HG02852 (cell line): Measurements from ENCODE around the gene NKAIN4.
"Not testable (repeated sequence)": the region's sequence is repeated elsewhere in the genome, so short reads cannot be mapped to it uniquely, and the experiment has no call there.

Source experiments
- ATAC-seq: cut with Tn5 transposase; IDR thresholded peaks from one replicate; pipeline ENCODE4 v1.9.1; 2021; ENCODE audit warnings: mild to moderate bottlenecking, moderate library complexity; ENCODE audit not compliant: unreplicated experiment

Gene NKAIN4

DNA sequence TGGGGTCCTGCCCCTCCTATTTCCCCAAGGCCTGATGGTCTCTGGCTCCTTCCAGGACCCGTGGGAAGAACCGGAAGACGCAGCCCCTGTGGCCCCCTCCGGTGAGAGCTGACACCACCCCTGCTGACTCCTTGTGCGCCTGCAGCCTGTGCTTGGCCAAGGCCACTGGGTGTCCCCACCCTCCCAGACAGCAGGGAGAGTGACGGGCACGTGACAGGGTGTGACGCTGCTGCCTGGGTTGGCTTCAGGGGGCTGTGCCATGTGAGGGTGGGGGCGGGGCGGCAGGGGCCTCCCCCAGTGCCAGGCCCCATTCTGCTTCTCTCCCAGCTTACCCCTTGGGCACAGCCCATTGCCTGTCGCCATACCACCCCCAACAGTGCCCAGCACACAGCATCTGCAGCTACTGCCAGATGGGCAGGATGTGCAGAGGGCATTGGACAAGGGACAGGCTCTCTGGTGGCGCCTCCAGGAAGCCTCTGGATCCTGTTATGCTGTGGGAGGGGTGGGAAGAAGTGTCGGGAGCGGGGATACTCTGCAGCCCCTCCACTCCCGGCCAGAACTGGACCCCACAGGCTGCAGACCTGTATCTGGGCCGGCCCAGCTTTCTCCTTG, 15.6 kb downstream of the NKAIN4 start:
- no peak for ATAC-seq

DNA sequence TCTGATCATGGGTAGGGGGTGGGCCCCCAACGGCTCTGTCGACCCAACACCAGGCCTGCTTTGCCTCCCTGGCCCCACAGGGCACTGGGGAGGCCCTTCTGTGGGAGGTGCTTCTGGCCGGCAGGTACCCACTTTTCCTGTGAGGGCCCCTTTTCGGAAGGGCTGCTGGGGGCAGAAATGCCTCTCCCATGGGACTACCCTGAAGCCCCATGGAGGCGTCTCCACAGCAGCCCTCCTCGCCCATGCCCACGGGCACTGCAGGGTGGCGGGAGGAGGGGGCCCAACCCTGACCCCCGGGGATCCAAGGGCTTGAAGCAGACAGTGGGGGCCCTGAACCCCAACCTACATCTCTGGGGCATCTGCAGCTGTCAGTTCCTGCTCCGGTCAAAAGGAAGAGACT, 16.2 kb downstream of the NKAIN4 start:
- ATAC-seq: no peak

DNA sequence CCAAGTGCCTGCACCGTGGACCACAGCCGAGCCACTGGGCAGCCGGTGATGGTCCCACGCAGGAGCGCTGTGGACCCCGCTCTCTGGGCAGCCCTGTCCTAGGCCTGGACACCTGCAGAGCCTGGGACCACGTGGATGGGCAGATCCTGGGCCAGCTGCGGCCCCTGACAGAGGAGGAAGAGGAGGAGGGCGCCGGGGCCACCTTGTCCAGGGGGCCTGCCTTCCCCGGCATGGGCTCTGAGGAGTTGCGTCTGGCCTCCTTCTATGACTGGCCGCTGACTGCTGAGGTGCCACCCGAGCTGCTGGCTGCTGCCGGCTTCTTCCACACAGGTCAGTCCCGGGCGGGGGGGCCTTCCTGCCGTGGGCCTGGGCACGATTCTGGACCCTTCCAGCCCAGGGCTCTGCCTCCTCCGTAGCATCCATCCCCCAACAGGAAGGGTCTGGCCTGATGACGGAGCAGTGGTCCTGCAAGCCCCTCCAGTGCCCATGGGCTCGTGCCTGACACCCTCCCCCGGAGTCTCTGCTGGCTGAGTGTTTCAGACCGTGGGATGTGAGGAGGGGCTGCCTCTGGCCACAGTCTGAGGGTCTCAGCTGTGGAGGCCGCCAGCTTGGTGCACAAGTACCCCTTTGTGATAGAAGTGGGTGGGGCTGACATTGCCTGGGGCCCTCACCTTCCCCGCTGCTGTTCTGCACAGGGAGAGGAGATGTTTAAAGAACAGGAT, 18.0 kb downstream of the NKAIN4 start:
- no peak for ATAC-seq

DNA sequence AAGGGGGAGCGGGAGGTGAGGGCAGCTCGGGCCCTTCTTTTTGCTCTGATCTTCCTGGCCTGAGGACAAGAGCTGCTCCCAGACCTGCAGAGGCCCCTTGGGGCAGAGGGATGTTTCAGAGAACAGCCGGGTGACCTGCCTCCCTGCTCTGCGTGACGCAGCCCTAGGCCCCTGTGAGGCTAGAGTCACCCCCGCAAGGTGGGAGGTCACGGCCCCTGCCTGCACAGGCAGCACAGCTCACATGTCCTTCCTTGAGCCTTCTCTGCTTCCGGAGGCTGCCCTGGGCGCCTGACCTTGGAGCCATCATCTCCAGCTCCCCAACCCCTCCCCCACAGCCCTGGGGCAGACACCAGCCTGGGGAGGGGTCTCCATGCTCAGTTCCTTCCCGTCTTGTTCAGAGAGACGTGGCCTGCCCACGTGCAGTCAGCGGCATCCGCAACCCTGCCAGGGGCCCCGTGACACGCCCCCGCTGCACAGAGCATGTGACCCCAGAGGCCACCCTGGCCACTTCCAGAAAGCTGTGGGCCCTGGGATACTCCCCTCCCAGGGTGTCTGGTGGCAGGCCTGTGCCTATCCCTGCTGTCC, 18.8 kb downstream of the NKAIN4 start, which contains the start of gene BIRC7:
Gene BIRC7 (plus strand): TSS at position 507 of the 585 bp plus-strand sequence. CDS start 192 bp downstream, outside the sequence.
- ATAC-seq: no peak

DNA sequence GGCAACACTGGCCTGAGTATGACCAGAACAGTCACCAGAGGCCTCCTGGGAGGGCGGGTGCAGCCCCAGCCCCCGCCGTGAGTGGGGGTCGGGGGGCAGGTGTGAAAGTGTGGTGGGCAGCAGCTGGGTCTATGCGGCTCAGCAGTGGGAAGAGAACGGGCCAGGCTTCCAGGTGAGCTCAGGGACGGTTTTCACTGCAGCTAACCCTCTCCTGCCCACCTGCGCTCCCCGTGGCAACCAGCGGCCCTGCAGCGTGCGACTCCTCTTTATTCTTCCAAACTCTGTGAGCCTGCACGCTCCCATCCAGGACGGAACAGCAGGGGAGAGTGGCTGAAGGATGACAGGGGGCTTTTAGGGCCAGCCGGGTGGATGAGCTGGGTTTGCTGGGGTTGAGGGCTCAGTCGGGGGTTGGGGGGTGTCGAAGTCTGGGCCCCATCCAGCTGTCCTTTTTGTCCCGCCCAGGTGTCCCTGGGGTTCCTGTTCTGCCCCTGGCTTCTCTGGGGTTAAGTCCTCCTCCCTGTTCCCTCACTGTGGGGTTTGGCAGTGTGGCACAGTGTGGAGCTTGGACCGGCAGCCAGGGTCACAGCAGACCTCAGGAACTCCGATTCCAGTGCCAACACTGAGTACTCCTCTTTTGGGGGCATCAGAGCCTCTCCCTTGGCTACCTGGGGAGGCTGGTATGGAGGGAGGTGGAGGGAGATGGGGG, 19.4 kb downstream of the NKAIN4 start:
- ATAC-seq: no peak

DNA sequence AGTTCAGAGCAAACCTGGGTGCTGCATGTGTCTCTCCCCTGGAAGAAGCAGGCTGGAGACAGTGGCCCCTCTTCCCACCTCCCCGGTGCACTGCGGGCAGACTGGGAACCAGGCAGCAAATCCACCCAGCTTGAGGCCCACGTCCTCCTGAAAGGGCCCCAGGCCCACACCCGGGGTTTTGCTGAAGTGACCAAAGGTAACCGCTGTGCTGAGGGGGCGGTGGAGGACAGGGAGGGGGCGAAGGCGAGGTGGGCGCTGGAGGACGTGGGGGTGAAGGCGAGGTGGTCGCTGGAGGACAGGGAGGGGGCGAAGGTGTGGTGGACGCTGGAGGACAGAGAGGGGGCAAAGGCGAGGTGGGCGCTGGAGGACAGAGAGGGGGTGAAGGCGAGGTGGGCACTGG, 20.3 kb downstream of the NKAIN4 start:
- no peak for ATAC-seq

DNA sequence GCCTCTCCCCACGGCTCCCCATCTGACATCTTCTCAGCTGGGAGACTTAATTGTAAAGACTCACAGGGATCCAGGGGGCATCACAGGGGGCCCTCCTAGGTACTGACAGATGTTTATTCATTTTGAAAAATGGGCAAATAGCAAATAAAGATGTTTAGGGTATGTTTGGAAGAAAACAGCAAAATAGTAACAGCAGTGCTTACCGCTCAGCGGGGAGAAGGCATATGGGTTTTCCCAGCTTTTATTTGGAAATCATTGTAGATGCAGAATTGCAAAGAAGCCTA, 21.3 kb downstream of the NKAIN4 start:
- no peak for ATAC-seq

DNA sequence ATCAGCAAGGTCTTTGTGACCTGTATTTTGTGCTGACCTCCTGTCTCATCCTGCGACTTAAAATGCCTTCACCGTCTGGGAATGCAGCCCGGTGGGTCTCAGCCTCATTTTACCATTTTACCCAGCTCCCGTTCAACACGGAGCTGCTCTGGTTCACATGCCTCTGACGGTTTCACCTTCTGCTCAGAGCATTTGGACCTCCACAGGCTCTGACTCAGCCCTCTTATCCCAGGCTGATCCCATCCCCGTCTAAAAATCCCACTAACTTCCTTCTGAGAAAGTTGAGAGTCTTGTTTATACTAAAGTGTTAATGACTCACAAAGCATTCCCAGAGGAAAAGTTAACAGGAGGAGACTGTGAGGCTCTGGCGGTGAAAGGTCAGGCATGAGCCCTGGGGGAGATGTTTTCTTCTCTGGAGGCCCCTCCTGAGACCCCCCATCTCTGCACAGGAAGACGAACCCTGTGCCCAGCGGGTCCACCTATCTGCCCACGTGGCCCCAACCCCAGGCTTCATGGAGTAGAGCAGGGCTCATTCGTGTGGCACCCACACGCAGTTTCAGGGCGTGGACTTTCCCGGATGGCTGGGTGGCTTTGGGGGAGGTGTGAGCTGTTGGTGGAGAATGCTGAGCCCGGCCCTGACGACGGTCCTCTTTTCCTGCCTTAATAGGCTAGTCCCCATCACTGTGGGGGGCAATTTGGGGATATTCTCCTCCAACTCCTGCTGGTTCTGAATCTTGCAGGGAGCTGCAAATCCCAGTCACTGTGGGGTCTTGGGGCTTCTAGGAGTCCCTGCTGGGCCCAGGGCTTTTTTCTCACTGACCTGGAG, 21.8 kb downstream of the NKAIN4 start:
- no peak for ATAC-seq

DNA sequence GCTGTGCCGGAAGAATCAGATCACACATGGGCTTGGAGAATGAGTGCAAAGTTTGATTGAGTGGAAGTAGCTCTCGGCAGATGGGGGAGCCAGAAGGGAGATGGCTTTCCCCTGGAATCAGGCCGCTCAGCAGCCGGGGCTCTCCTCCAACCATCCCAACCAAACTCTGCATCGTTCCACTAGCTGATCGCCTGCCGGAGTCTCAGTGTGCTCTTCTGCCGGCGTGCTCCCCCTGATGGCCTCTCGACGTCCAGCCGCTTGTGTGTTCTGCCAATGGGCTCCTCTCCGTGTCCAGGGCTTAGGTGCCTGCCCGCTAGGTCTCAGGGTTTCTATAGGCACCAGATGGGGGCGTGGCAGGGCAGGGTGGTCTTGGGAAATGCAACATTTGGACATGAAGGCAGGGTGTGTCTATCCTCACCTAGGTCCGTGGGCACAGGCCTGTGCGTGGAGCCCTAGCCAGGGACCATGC, 23.4 kb downstream of the NKAIN4 start:
- ATAC-seq: no peak

DNA sequence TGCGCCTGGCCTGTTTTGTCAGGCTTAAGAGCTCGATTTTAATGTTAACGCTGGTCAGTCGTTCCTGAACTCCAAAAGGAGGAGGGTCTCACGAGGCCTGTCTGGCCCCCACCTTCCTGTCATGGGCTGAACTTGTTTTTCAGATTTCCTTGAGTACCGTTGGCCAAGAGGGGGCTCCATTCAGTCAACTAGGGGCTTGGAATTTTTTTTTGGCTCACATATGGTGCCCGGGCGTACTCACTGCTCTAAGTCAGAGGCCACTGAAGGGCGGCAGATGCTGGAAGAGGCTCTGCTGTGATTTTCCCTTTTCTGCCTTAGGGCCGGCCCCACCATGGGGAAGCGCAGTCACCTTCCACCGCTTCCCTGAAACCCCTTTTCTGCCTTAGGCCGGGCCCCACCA, 25.5 kb downstream of the NKAIN4 start:
- ATAC-seq: no peak

DNA sequence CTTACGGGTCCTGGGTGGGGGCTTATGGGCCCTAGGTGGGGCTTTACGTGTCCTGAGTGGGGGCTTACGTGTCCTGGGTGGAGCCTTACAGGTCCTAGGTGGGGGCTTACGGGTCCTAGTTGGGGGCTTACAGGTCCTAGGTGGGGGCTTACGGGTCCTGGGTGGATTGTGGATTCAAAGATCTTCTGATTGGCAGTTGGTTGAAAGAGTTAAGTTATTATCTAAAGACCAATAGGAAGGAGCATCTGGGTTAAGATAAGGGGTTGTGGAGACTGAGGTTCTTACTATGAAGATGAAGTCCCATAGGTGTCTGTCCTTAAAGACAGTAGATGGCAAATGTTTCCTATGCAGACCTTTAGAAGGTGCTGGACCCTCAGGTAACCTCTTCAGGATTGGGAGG, 27.0 kb downstream of the NKAIN4 start:
- ATAC-seq: no peak

DNA sequence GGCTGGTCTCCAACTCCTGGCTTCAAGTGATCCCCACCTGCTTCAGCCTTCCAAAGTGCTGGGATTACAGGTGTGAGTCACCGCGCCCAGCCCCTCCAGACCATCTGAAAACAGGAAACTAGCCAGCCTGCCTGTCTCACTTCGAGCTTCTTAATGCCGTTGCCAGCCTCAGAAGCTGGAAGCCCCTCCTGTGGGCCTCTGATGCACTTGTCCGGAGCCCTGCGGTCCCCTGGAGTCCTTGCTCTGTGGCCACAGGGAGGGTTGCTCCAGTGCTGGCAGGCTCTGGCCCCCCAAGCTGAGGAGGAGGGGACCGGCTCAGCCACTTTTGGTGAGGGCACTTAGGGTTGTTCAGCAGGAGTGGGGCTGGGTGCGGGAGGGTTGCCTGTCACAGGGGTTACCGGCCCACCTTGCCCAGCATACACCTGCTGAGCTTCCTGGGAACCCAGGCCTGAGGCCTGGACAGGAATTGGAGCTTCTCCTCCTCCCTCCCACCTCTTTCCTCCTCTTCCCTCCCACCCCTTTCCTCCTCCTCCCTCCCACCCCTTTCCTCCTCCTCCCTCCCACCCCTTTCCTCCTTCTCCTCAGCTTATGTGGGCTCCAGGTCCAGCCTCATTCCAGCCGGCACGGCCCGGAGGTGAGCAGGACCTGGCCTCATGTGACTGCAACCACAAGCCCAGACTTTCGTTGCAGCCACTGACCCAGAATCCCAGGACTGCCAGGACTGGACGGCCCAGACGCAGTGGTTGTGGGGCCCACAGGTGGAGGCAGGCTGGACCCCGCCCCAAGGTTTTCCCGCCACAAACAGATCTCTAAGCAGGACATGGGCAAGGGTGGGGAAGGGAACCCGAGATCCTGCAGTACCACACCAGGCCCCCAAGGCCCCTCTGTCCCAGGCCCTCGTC, 28.0 kb downstream of the NKAIN4 start:
- no peak for ATAC-seq

DNA sequence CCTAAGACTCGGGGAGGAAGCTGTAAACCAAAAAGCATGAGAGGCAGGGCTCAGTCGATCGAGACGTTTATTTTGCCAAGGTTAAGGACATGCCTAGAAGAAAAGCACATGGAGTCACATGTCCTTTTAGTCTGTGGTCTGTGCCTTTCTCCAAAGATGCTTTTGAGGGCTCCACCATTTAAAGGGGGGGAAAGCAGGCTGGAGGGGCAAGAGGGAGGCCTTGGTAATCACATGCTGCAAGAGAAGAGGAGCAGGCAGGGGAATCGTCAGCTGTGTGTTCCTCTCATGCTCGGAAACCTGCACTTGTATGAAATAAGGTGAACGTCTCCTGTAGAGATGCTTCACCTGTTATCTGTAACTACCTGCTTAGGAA, 29.2 kb downstream of the NKAIN4 start:
- no peak for ATAC-seq

DNA sequence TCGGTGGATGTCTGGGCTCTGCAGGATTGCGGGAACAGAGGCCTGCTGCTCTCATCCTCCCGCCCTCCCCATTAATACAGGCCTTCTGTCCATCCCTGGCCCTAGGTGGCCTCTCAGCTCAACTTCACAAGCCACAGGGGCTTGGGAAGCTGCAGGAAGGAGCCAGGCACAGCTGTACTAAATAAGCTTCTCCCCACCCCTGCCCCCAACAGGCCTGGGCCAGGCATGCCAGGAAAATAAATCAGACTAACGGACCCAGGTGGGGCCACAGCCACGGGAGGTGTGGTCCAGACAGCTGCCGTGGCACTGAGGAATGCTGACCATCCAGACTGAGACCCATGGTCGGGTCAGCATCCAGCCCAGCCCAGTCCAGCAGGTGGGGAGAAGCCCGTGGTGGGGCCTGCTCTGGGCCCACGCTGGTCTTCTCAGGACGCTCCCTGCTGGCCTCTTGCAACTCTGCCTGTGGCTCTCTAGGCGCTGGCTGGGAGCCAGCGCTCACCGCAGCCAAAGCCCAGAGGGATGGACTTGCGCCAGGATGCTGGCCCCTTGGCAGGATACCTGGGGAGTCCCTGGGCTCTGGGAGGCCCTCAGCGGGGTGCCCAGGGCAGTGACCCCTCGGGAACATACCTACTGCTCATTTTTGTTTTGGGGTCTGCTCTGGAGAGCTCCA, 29.7 kb downstream of the NKAIN4 start:
- ATAC-seq: no peak

DNA sequence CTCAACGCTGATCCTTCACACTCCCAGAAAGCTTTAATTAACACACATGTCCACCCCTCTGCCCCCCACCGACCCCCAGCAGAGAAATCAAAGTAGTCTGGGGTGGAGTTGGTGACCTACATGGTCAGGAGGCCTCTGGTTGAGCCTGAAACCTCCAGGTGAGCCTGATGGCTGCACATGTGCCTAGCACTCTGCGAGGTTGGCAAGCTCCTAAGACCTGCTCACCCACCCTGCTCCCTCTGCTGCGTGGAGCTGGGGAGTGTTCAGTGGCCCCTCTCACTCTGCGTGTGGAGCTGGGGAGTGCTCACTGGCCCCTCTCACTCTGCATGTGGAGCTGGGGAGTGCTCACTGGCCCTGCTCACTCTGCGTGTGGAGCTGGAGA, 30.4 kb downstream of the NKAIN4 start:
- no peak for ATAC-seq

DNA sequence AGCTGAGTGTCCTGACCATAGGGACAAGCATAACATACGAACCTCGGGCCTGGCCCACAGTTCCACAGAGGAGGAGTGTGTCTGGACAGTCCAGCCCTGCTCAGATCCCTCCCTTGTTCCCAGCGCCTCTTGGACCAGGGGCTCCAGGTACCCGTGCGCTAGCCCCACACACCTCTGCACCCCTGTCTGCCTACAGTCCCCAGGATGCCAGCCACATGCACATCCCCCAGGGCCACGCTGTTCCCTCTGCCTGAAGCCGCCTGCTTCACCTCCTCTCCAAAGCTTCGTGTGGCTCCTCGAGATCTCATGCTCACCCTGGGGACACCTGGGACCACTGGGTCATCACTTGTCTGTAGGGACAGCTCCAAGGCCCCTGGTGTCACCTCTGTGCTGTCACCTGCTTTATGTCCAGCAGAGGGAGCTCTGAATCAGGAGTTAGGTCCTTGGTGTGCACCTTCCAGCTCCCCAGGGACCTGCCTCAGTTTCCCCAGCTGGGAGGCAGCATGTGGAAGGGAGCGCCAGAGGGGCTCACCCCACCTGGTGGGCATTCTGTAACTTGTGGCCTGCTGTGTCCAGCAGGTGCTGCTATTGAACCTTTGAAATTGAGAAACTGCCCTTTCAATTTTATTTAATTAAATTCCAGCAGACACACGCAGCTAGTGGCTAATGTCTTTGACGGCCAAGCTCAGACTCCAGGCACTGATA, 31.0 kb downstream of the NKAIN4 start:
- no peak for ATAC-seq

DNA sequence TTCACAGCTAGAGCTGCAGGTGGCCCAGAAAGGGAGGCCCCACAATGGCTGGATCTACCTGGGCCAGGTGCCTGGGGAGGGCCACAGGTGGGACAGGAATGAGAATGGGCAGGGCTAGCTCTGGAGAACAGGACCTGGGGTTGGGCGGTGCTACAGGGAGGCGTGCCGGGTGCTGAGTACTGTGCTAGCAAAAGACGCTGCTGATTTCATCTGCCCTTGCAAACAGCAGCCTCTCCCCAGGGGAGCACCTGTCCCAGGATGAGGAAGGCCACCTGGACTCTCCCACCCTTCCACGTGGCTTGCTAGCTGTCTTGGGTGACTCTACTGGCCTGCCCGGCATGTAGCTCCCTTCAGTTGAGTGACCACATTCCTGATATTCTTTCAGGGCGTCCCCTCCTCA, 31.7 kb downstream of the NKAIN4 start:
- ATAC-seq: no peak

DNA sequence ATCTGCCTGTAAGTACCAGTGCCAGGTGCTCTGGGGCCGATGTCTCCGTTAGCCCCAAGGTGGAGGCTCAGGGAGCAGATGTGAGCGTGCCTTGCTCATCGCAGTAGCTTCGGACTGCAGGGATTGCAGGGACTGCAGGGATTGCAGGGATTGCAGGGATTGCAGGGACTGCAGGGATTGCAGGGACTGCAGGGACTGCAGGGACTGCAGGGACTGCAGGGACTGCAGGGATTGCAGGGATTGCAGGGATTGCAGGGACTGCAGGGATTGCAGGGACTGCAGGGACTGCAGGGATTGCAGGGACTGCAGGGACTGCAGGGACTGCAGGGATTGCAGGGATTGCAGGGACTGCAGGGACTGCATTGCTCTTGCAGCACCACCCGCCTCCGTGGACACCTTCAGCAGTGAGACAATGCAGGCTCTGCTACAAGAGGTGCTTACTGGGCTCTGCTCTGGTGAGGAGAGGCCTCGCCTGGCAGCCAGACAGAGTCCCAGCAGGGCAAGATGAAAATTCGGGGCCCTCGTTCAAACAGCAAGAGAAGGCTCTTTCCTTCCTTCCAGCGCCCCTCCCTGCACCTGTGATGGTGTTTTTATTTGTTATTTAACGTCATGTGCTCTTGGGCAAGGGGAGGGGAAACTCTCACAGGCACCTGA, 32.7 kb downstream of the NKAIN4 start:
- not testable (repeated sequence) for ATAC-seq
